COLO829 (cell line): ENCODE data around the gene TAF11L13.
"Not testable (repeated sequence)": the region's sequence is repeated elsewhere in the genome, so short reads cannot be mapped to it uniquely, and the experiment has no call there.

ENCODE experiments used
- DNase-seq: peaks from one replicate; pipeline ENCODE4 v3.0.0; 2012; ENCODE audit warnings: low spot score

TAF11L13 gene

GRCh38 chr5:17631788-17632187, at the start of gene TAF11L13:
TSS of gene TAF11L13 (plus strand) at chr5:17632088.
- not testable (repeated sequence) for DNase-seq

- DNase-seq = not testable (repeated sequence)
Measured at GRCh38 chr5:17585658-17586057, 46.2 kb upstream of the TAF11L13 start, which contains the start of gene TAF11L7. TSS of gene TAF11L7 (minus strand) at chr5:17585758.

- not testable (repeated sequence) for DNase-seq
Measured at GRCh38 chr5:17590860-17591259, 41.0 kb upstream of the TAF11L13 start, which contains the start of gene TAF11L8. TSS of gene TAF11L8 (minus strand) at chr5:17590960.

- DNase-seq = not testable (repeated sequence)
Measured at GRCh38 chr5:17594255-17594654, 37.6 kb upstream of the TAF11L13 start, which contains the start of gene TAF11L9. TSS of gene TAF11L9 (minus strand) at chr5:17594394.

GRCh38 chr5:17597728-17598127, 34.2 kb upstream of the TAF11L13 start, which contains the start of gene TAF11L10:
TSS of gene TAF11L10 (minus strand) at chr5:17597828.
- DNase-seq = not testable (repeated sequence)

- not testable (repeated sequence) for DNase-seq
Measured at GRCh38 chr5:17603880-17604279, 28.0 kb upstream of the TAF11L13 start, which contains the start of gene TAF11L11. TSS of gene TAF11L11 (plus strand) at chr5:17604183.

- no peak for DNase-seq
Measured at GRCh38 chr5:17604951-17605350, 26.9 kb upstream of the TAF11L13 start.

- not testable (repeated sequence) for DNase-seq
Measured at GRCh38 chr5:17607461-17607860, 24.4 kb upstream of the TAF11L13 start.

- DNase-seq = not testable (repeated sequence)
Measured at GRCh38 chr5:17610092-17610491, 21.8 kb upstream of the TAF11L13 start, which contains the start of gene TAF11L12. TSS of gene TAF11L12 (plus strand) at chr5:17610392.

GRCh38 chr5:17614872-17615605, 16.8 kb upstream of the TAF11L13 start:
- DNase-seq = no peak

- DNase-seq = no peak
Measured at GRCh38 chr5:17619354-17619753, 12.5 kb upstream of the TAF11L13 start.

- DNase-seq = no peak
Measured at GRCh38 chr5:17620627-17621026, 11.3 kb upstream of the TAF11L13 start.

GRCh38 chr5:17625686-17626085, 6.2 kb upstream of the TAF11L13 start:
- DNase-seq = no peak

GRCh38 chr5:17634160-17634559, 2.3 kb downstream of the TAF11L13 start, which contains the start of gene TAF11L14:
TSS of gene TAF11L14 (plus strand) at chr5:17634460.
- DNase-seq = no peak

GRCh38 chr5:17649232-17649631, 17.3 kb downstream of the TAF11L13 start:
- DNase-seq = not testable (repeated sequence)

- DNase-seq = not testable (repeated sequence)
Measured at GRCh38 chr5:17655201-17655759, 23.4 kb downstream of the TAF11L13 start.

- DNase-seq = no peak
Measured at GRCh38 chr5:17655921-17656320, 24.0 kb downstream of the TAF11L13 start.

GRCh38 chr5:17663182-17663581, 31.3 kb downstream of the TAF11L13 start:
- DNase-seq = no peak

GRCh38 chr5:17665836-17666235, 33.9 kb downstream of the TAF11L13 start:
- no peak for DNase-seq

- DNase-seq = no peak
Measured at GRCh38 chr5:17666726-17667235, 34.9 kb downstream of the TAF11L13 start.

- DNase-seq = no peak
Measured at GRCh38 chr5:17670353-17670752, 38.5 kb downstream of the TAF11L13 start.

GRCh38 chr5:17678751-17679324, 47.0 kb downstream of the TAF11L13 start:
- no peak for DNase-seq
